Fibroblast of the conjunctiva (primary cell): ENCODE results near the gene CYP3A4.

Experiments used
- DNase-seq: peaks from one replicate; pipeline ENCODE4 v3.0.0-alpha.2; 2010; ENCODE audit warnings: low read depth

CYP3A4 gene

GRCh38 chr7:99720800-99721595 is 63.0 kb downstream of the CYP3A4 start:
- DNase-seq = no peak

- DNase-seq = no peak
These were observed 63.8 kb downstream of the CYP3A4 start for GRCh38 chr7:99719996-99720769.

GRCh38 chr7:99713995-99714570 is 69.9 kb downstream of the CYP3A4 start:
- no peak for DNase-seq

- DNase-seq = no peak
These were observed 74.0 kb downstream of the CYP3A4 start for GRCh38 chr7:99709838-99710578.

GRCh38 chr7:99709260-99709659 is 74.7 kb downstream of the CYP3A4 start:
- DNase-seq = no peak

GRCh38 chr7:99707096-99707495 is 76.9 kb downstream of the CYP3A4 start:
- no peak for DNase-seq
